ENCODE results near the gene CCDC68. TPM values are rescaled to one million over a fixed set of nuclear protein-coding genes. Genes with fewer than 3 reads are reported as not detected.

The CCDC68 gene
- total and polyA plus RNA-seq, 2 donors (not counting 1 experiment from before 2014, with no cell fraction given) = 5.1 to 8.3 TPM

DNA sequence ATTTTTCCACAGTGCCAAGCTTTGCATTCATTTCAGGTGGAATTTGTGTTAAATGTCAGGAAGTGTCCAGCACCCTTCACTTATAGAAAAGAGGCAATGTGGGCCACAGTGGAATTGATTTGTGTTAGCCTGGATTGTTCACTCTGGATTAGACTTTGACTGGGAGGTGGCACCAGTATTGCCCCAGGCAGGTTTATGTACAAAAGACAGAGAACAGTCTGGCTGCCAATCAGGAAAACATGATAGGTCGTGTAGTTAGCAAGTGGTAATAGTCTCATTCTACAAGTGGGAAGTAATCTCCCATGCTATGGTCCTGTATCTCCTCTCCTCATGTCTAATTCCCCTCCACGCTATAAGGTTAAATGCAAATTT is 85.4 kb downstream of the CCDC68 start:
- no peak overlapping the region for H3K4me3 ChIP-seq (replicated peaks in 1 of 4; ENCODE audit: control extremely low read depth in 1 of 4, insufficient read depth in 1 of 4, low read depth in 3 of 4, low read length in 4 of 4)
- no peak overlapping the region for H2AFZ ChIP-seq (ENCODE audit: low read length)
- H3K9ac ChIP-seq (ENCODE audit: insufficient read depth, low read length) = no peak overlapping the region
- no peaks in the 10 kb centered on the region for H3K4me1 ChIP-seq (ENCODE audit: control insufficient read depth, extremely low read depth, insufficient read depth, low read length)
- no peaks in the 10 kb centered on the region for H3K79me2 ChIP-seq (ENCODE audit: control insufficient read depth, insufficient read depth, low read length)
- H3K27me3 ChIP-seq (ENCODE audit: control insufficient read depth, insufficient read depth, low read length) = no peaks in the 10 kb centered on the region
- H4K20me1 ChIP-seq (ENCODE audit: control insufficient read depth, extremely low read depth, insufficient read depth, low read length) = no peaks in the 10 kb centered on the region
- H3K27ac ChIP-seq (ENCODE audit: insufficient read depth, low read length) = no peak overlapping the region
- H3K36me3 ChIP-seq (ENCODE audit: control insufficient read depth, insufficient read depth, low read length) = no peaks in the 10 kb centered on the region
- DNase-seq (ENCODE audit: low read depth in 2 of 2) = no peak
- H3K4me2 ChIP-seq (ENCODE audit: extremely low read depth, insufficient read depth, low read length) = no peak overlapping the region
- no peak for TF ChIP-seq EZH2 (IDR thresholded peaks at IDR 0.05; ENCODE audit: low read length, missing control alignments)
- TF ChIP-seq, protein P1, sequence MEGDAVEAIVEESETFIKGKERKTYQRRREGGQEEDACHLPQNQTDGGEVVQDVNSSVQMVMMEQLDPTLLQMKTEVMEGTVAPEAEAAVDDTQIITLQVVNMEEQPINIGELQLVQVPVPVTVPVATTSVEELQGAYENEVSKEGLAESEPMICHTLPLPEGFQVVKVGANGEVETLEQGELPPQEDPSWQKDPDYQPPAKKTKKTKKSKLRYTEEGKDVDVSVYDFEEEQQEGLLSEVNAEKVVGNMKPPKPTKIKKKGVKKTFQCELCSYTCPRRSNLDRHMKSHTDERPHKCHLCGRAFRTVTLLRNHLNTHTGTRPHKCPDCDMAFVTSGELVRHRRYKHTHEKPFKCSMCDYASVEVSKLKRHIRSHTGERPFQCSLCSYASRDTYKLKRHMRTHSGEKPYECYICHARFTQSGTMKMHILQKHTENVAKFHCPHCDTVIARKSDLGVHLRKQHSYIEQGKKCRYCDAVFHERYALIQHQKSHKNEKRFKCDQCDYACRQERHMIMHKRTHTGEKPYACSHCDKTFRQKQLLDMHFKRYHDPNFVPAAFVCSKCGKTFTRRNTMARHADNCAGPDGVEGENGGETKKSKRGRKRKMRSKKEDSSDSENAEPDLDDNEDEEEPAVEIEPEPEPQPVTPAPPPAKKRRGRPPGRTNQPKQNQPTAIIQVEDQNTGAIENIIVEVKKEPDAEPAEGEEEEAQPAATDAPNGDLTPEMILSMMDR (conservative IDR thresholded peaks at IDR 0.05 in 1 of 2, IDR thresholded peaks at IDR 0.05 in 1 of 2; ENCODE audit: low read depth in 1 of 2, low read length in 2 of 2) = no peak
- H3K9me3 ChIP-seq (ENCODE audit: control insufficient read depth, insufficient read depth, low read depth, low read length) = no peaks in the 10 kb centered on the region

DNA sequence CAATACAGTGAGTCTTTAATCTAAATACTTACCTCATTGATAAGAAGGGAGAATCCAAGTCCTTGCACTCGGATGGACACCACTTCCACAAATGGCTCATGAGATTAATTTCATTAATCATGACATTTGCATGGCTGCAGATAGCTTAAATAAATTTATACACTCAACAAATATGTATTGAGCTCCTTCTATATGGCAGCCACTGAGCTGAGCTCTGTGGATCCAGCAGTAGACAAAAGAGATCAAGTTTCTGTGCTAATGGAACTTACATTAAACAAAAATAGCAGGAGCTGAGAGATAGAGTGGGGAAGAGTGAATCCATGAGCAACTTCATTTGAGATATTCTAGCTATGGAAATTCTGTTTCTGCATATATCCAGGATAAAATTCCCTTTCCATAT is 86.6 kb downstream of the CCDC68 start:
- TF ChIP-seq EZH2 (IDR thresholded peaks at IDR 0.05; ENCODE audit: low read length, missing control alignments) = no peak
- TF ChIP-seq, protein P1 (conservative IDR thresholded peaks at IDR 0.05 in 1 of 2, IDR thresholded peaks at IDR 0.05 in 1 of 2; ENCODE audit: low read depth in 1 of 2, low read length in 2 of 2) = no peak
- Histone ChIP-seq H3K27me3 (ENCODE audit: control insufficient read depth, insufficient read depth, low read length) (no peaks in the 10 kb centered on the region), H3K79me2 (ENCODE audit: control insufficient read depth, insufficient read depth, low read length) (no peaks in the 10 kb centered on the region), H3K4me3 (replicated peaks in 1 of 4; ENCODE audit: control extremely low read depth in 1 of 4, insufficient read depth in 1 of 4, low read depth in 3 of 4, low read length in 4 of 4) (no peak overlapping the region), H3K9ac (ENCODE audit: insufficient read depth, low read length) (no peak overlapping the region), H3K9me3 (ENCODE audit: control insufficient read depth, insufficient read depth, low read depth, low read length) (no peaks in the 10 kb centered on the region), H2AFZ (ENCODE audit: low read length) (no peak overlapping the region), H3K36me3 (ENCODE audit: control insufficient read depth, insufficient read depth, low read length) (no peaks in the 10 kb centered on the region), H3K4me1 (ENCODE audit: control insufficient read depth, extremely low read depth, insufficient read depth, low read length) (no peaks in the 10 kb centered on the region), H3K27ac (ENCODE audit: insufficient read depth, low read length) (no peak overlapping the region), H4K20me1 (ENCODE audit: control insufficient read depth, extremely low read depth, insufficient read depth, low read length) (no peaks in the 10 kb centered on the region), H3K4me2 (ENCODE audit: extremely low read depth, insufficient read depth, low read length) (no peak overlapping the region)
- DNase-seq (ENCODE audit: low read depth in 2 of 2) = no peak

DNA sequence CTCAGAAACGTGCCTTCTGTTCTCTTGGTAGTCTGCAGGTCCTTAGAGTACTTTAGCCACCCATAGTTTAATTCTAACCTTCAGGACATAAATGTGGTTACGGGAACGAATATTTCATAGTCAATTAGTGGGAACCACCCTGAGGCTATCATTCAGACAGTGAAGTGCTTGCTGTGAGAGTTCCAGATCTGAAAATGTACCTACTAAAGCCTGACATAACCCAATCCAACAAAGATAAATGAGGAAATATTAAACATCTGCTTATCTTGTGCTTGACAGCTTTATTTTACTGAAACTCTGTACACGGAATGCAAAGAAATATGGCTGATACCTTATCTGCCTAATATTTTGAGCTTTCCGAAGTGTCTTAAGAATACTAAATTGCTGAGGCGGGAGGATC is 88.0 kb downstream of the CCDC68 start:
- H3K36me3 ChIP-seq (ENCODE audit: control insufficient read depth, insufficient read depth, low read length) = no peaks in the 10 kb centered on the region
- H3K4me2 ChIP-seq (ENCODE audit: extremely low read depth, insufficient read depth, low read length) = no peak overlapping the region
- no peaks in the 10 kb centered on the region for H3K27me3 ChIP-seq (ENCODE audit: control insufficient read depth, insufficient read depth, low read length)
- no peaks in the 10 kb centered on the region for H4K20me1 ChIP-seq (ENCODE audit: control insufficient read depth, extremely low read depth, insufficient read depth, low read length)
- no peaks in the 10 kb centered on the region for H3K79me2 ChIP-seq (ENCODE audit: control insufficient read depth, insufficient read depth, low read length)
- no peak overlapping the region for H2AFZ ChIP-seq (ENCODE audit: low read length)
- H3K27ac ChIP-seq (ENCODE audit: insufficient read depth, low read length) = no peak overlapping the region
- no peak for TF ChIP-seq EZH2 (IDR thresholded peaks at IDR 0.05; ENCODE audit: low read length, missing control alignments)
- TF ChIP-seq, protein P1 (conservative IDR thresholded peaks at IDR 0.05 in 1 of 2, IDR thresholded peaks at IDR 0.05 in 1 of 2; ENCODE audit: low read depth in 1 of 2, low read length in 2 of 2) = no peak
- no peak overlapping the region for H3K9ac ChIP-seq (ENCODE audit: insufficient read depth, low read length)
- H3K4me1 ChIP-seq (ENCODE audit: control insufficient read depth, extremely low read depth, insufficient read depth, low read length) = no peaks in the 10 kb centered on the region
- H3K9me3 ChIP-seq (ENCODE audit: control insufficient read depth, insufficient read depth, low read depth, low read length) = no peaks in the 10 kb centered on the region
- DNase-seq (ENCODE audit: low read depth in 2 of 2) = no peak
- no peak overlapping the region for H3K4me3 ChIP-seq (replicated peaks in 1 of 4; ENCODE audit: control extremely low read depth in 1 of 4, insufficient read depth in 1 of 4, low read depth in 3 of 4, low read length in 4 of 4)
